T-helper 1 cell (primary cell): ENCODE results near the gene FANCE.
A peak's percentile ranks its signal among the peaks of the same experiment; 100 is the strongest.

ENCODE experiments used
- DNase-seq, 5 donors: peaks; one replicate each; pipeline ENCODE4 v3.0.0-alpha.2; 2012 to 2020
- total RNA-seq, 4 donors: gene quantifications; one replicate each; lab custom pipeline; 2026; lab: John Stamatoyannopoulos, UW

The FANCE gene
- 8.7 to 13.9 (median 11.6) reads per million in 4 donors for total RNA-seq

GRCh38 chr6:35452183-35453090, at the start of gene FANCE:
Gene FANCE (plus strand): TSS chr6:35452338. CDS start chr6:35452546, 208 bp downstream.
- peak; percentile 78 to 93 (median 84) for DNase-seq

GRCh38 chr6:35402856-35403191, 49.3 kb upstream of the FANCE start:
- DNase-seq, result no peak

GRCh38 chr6:35403544-35404442, 48.3 kb upstream of the FANCE start:
- no peak for DNase-seq

- no peak for DNase-seq
Measured at GRCh38 chr6:35406711-35407485, 45.2 kb upstream of the FANCE start.

- DNase-seq, result no peak
Measured at GRCh38 chr6:35409245-35409644, 42.9 kb upstream of the FANCE start.

GRCh38 chr6:35410131-35410530, 42.0 kb upstream of the FANCE start:
- DNase-seq, result no peak

GRCh38 chr6:35411066-35411465, 41.1 kb upstream of the FANCE start:
- DNase-seq, result peak in 1 of 5 donors; percentile 39

GRCh38 chr6:35412102-35412501, 40.0 kb upstream of the FANCE start:
- no peak for DNase-seq

- DNase-seq, result no peak
Measured at GRCh38 chr6:35413911-35414310, 38.2 kb upstream of the FANCE start.

- peak in 2 of 5 donors; percentile 15 to 33 for DNase-seq
Measured at GRCh38 chr6:35415065-35415891, 36.9 kb upstream of the FANCE start.

- peak in 1 of 5 donors; percentile 54 for DNase-seq
Measured at GRCh38 chr6:35417979-35418661, 34.0 kb upstream of the FANCE start.

- DNase-seq, result peak in 1 of 5 donors; percentile 53
Measured at GRCh38 chr6:35419417-35419816, 32.7 kb upstream of the FANCE start.

- no peak for DNase-seq
Measured at GRCh38 chr6:35419961-35420360, 32.2 kb upstream of the FANCE start.

GRCh38 chr6:35425284-35425683, 26.9 kb upstream of the FANCE start:
- DNase-seq, result no peak

- no peak for DNase-seq
Measured at GRCh38 chr6:35426074-35426473, 26.1 kb upstream of the FANCE start.

- DNase-seq, result no peak
Measured at GRCh38 chr6:35427435-35427834, 24.7 kb upstream of the FANCE start.

GRCh38 chr6:35427851-35428321, 24.3 kb upstream of the FANCE start:
- DNase-seq, result no peak

- DNase-seq, result no peak
Measured at GRCh38 chr6:35428421-35429149, 23.6 kb upstream of the FANCE start.

- DNase-seq, result no peak
Measured at GRCh38 chr6:35429463-35429862, 22.7 kb upstream of the FANCE start.

GRCh38 chr6:35432291-35432690, 19.8 kb upstream of the FANCE start:
- no peak for DNase-seq
